Skeletal muscle tissue (tissue), 4 donors: ENCODE data around the gene IL17B. TPM values are rescaled to one million over a fixed set of nuclear protein-coding genes. Genes with fewer than 3 reads are reported as not detected.
A peak's percentile ranks its signal among the peaks of the same experiment; 100 is the strongest.

Experiments used
- H3K27ac ChIP-seq: one replicate; pipeline ENCODE4 v1.7.0; 2013; ENCODE audit warnings: mild to moderate bottlenecking, low read depth, low read length, inconsistent platforms
- H3K27me3 ChIP-seq, 3 donors: one replicate each; pipeline ENCODE4 v1.7.0; 2013; ENCODE audit warnings: low read length in 3 of 3; ENCODE audit not compliant: control insufficient read depth in 3 of 3, insufficient read depth in 3 of 3
- H3K36me3 ChIP-seq, 3 donors: one replicate each; pipeline ENCODE4 v1.7.0; 2013; ENCODE audit warnings: low read length in 3 of 3; ENCODE audit not compliant: control insufficient read depth in 3 of 3, insufficient read depth in 3 of 3
- H3K4me1 ChIP-seq, 3 donors: one replicate each; pipeline ENCODE4 v1.7.0; 2013; ENCODE audit warnings: low read length in 3 of 3, mild to moderate bottlenecking in 3 of 3; ENCODE audit not compliant: control insufficient read depth in 3 of 3, insufficient read depth in 3 of 3
- H3K4me3 ChIP-seq, 3 donors: one replicate each; pipeline ENCODE4 v1.7.0; 2013; ENCODE audit warnings: low read length in 3 of 3
- H3K9ac ChIP-seq, 3 donors: one replicate each; pipeline ENCODE4 v1.7.0; 2013; ENCODE audit warnings: low read length in 3 of 3, mild to moderate bottlenecking in 3 of 3, moderate library complexity in 2 of 3, low read depth in 1 of 3
- H3K9me3 ChIP-seq, 3 donors: one replicate each; pipeline ENCODE4 v1.7.0; 2013; ENCODE audit warnings: low read length in 3 of 3; ENCODE audit not compliant: control insufficient read depth in 3 of 3
- total RNA-seq: library from RNA; depleted of rRNA; stranded (reverse); fragments of >200 nt; gene quantifications from one replicate; pipeline ENCODE4 v1.2.3, GENCODE V29; 2014
- donor health status: Osteomylitis.

Gene IL17B
- total RNA-seq, 1 donor from 2014 or later: 247 TPM

- H3K4me3 ChIP-seq: peak overlapping the region in 2 of 3 donors; percentile 20 to 29
Measured at GRCh38 chr5:149415066-149415967, 36.2 kb upstream of the IL17B start.

GRCh38 chr5:149414405-149415065 lies 35.4 kb upstream of the IL17B start:
- H3K4me1 ChIP-seq: peaks cover 2 to 27% (median 24%) of the 10 kb centered on the region in 3 donors
- peak overlapping the region; percentile 70 for H3K27ac ChIP-seq
- no peaks in the 10 kb centered on the region for H3K9me3 ChIP-seq
- peaks cover 0 to 11% (median 0%) of the 10 kb centered on the region in 3 donors for H3K36me3 ChIP-seq
- H3K27me3 ChIP-seq: no peaks in the 10 kb centered on the region
- H3K4me3 ChIP-seq: peak overlapping the region in 2 of 3 donors; percentile 41 to 46
- peak overlapping the region in 1 of 3 donors; percentile 16 for H3K9ac ChIP-seq

More at GRCh38 chr5:149415066-149415967, 36.2 kb upstream of the IL17B start:
- Histone ChIP-seq H3K36me3 (peaks cover 0 to 6% (median 0%) of the 10 kb centered on the region in 3 donors), H3K4me1 (peaks cover 7 to 35% (median 31%) of the 10 kb centered on the region in 3 donors), H3K27ac (peak overlapping the region; percentile 70), H3K9ac (peak overlapping the region in 1 of 3 donors; percentile 16), H3K27me3 (no peaks in the 10 kb centered on the region), H3K9me3 (no peaks in the 10 kb centered on the region)

GRCh38 chr5:149413477-149414210 lies 34.6 kb upstream of the IL17B start:
- peak overlapping the region; percentile 70 for H3K27ac ChIP-seq
- H3K4me1 ChIP-seq: peaks cover 2 to 24% (median 22%) of the 10 kb centered on the region in 3 donors
- H3K36me3 ChIP-seq: peaks cover 0 to 15% (median 0%) of the 10 kb centered on the region in 3 donors
- H3K9ac ChIP-seq: peak overlapping the region in 1 of 3 donors; percentile 60
- H3K4me3 ChIP-seq: peak overlapping the region in 2 of 3 donors; percentile 7 to 27
- no peaks in the 10 kb centered on the region for H3K27me3 ChIP-seq
- H3K9me3 ChIP-seq: no peaks in the 10 kb centered on the region

GRCh38 chr5:149412783-149413476 lies 33.8 kb upstream of the IL17B start:
- Histone ChIP-seq H3K4me3 (peak overlapping the region; percentile 16 to 49 (median 27)), H3K9ac (peak overlapping the region in 2 of 3 donors; percentile 14 to 60), H3K27ac (peak overlapping the region; percentile 47), H3K9me3 (no peaks in the 10 kb centered on the region), H3K4me1 (peaks cover 2 to 24% (median 21%) of the 10 kb centered on the region in 3 donors), H3K36me3 (peaks cover 0 to 18% (median 0%) of the 10 kb centered on the region in 3 donors), H3K27me3 (no peaks in the 10 kb centered on the region)

- H3K4me1 ChIP-seq: peaks cover 2 to 19% (median 13%) of the 10 kb centered on the region in 3 donors
- peak overlapping the region; percentile 63 for H3K27ac ChIP-seq
- H3K9me3 ChIP-seq: no peaks in the 10 kb centered on the region
- H3K36me3 ChIP-seq: peaks cover 0 to 16% (median 0%) of the 10 kb centered on the region in 3 donors
- H3K4me3 ChIP-seq: peak overlapping the region in 2 of 3 donors; percentile 31 to 33
- H3K9ac ChIP-seq: peak overlapping the region; percentile 1 to 83 (median 40)
- peaks cover 0 to 2% (median 0%) of the 10 kb centered on the region in 3 donors for H3K27me3 ChIP-seq
Measured at GRCh38 chr5:149411738-149412519, 32.8 kb upstream of the IL17B start.

GRCh38 chr5:149410721-149411432 lies 31.8 kb upstream of the IL17B start:
- Histone ChIP-seq H3K9ac (peak overlapping the region; percentile 12 to 83 (median 44)), H3K27ac (peak overlapping the region; percentile 63), H3K36me3 (peaks cover 0 to 16% (median 0%) of the 10 kb centered on the region in 3 donors), H3K4me1 (peaks cover 5 to 20% (median 10%) of the 10 kb centered on the region in 3 donors), H3K27me3 (peaks cover 0 to 2% (median 0%) of the 10 kb centered on the region in 3 donors), H3K4me3 (peak overlapping the region; percentile 9 to 81 (median 45)), H3K9me3 (no peaks in the 10 kb centered on the region)

GRCh38 chr5:149410071-149410470 lies 31.0 kb upstream of the IL17B start:
- H3K9ac ChIP-seq: peak overlapping the region in 2 of 3 donors; percentile 5 to 83
- H3K36me3 ChIP-seq: peaks cover 0 to 16% (median 0%) of the 10 kb centered on the region in 3 donors
- H3K4me1 ChIP-seq: peaks cover 6 to 17% (median 7%) of the 10 kb centered on the region in 3 donors

GRCh38 chr5:149409268-149409948 lies 30.3 kb upstream of the IL17B start:
- Histone ChIP-seq H3K36me3 (peaks cover 0 to 16% (median 0%) of the 10 kb centered on the region in 3 donors), H3K4me1 (peaks cover 3 to 12% (median 9%) of the 10 kb centered on the region in 3 donors), H3K27me3 (peaks cover 0 to 2% (median 0%) of the 10 kb centered on the region in 3 donors), H3K4me3 (peak overlapping the region; percentile 38 to 81 (median 72)), H3K27ac (peak overlapping the region; percentile 84), H3K9me3 (no peaks in the 10 kb centered on the region), H3K9ac (peak overlapping the region; percentile 40 to 83 (median 80))

More at GRCh38 chr5:149410071-149410470, 31.0 kb upstream of the IL17B start:
- Histone ChIP-seq H3K27me3 (peaks cover 0 to 2% (median 0%) of the 10 kb centered on the region in 3 donors), H3K4me3 (peak overlapping the region; percentile 40 to 81 (median 72)), H3K27ac (peak overlapping the region; percentile 84), H3K9me3 (no peaks in the 10 kb centered on the region)
